GM10248 (cell line): ENCODE results near the gene HGF.

Experiments
- CTCF ChIA-PET: fragments of 300-600 bp; sonication (Branson Sonifier 250); formaldehyde crosslinking; extraction: SDS; loops from one replicate; lab custom pipeline; 2021; ENCODE audit warnings: antibody characterized with exemption; lab: Yijun Ruan, JAX
- POLR2A ChIA-PET: fragments of 350-650 bp; sonication (Branson Sonifier 250); formaldehyde crosslinking; extraction: SDS; loops from one replicate; lab custom pipeline; 2020; ENCODE audit warnings: antibody characterized with exemption; lab: Yijun Ruan, JAX
- DNase-seq: peaks from one replicate; pipeline ENCODE4 v3.0.0; 2012; ENCODE audit errors: extremely low spot score
- CTCF ChIP-seq: IDR thresholded peaks from 2 replicates; pipeline ENCODE4 v1.5.1; 2012; ENCODE audit warnings: mild to moderate bottlenecking, low read depth; ENCODE audit errors: extremely low read depth, missing control alignments, control extremely low read depth

The HGF gene

GRCh38 chr7:81751619-81752317 lies 18.1 kb downstream of the HGF start:
- no peak for TF ChIP-seq CTCF
- POLR2A ChIA-PET = no interaction called here
- CTCF ChIA-PET = interaction anchor here (0.8 to 1.3 kb wide), 3 partner anchors 11 to 108 kb away, joined by 3 read pairs; no protein-coding TSS in a partner anchor
- no peak for DNase-seq

- ChIA-PET POLR2A (no interaction called here), CTCF (interaction anchor here (0.8 to 1.8 kb wide), 3 partner anchors 9 to 14 kb away, joined by 4 read pairs; no protein-coding TSS in a partner anchor)
- DNase-seq = no peak
- TF ChIP-seq CTCF = no peak
These were observed 24.2 kb downstream of the HGF start for GRCh38 chr7:81745637-81746036.

GRCh38 chr7:81744389-81744788 lies 25.5 kb downstream of the HGF start:
- CTCF ChIA-PET = no interaction called here
- DNase-seq = no peak
- TF ChIP-seq CTCF = no peak
- POLR2A ChIA-PET = no interaction called here

GRCh38 chr7:81743665-81744064 lies 26.2 kb downstream of the HGF start:
- no peak for TF ChIP-seq CTCF
- DNase-seq = no peak
- ChIA-PET POLR2A (no interaction called here), CTCF (no interaction called here)

- no peak for DNase-seq
- no peak for TF ChIP-seq CTCF
- CTCF ChIA-PET = no interaction called here
- POLR2A ChIA-PET = no interaction called here
These were observed 26.6 kb downstream of the HGF start for GRCh38 chr7:81743201-81743600.

- ChIA-PET POLR2A (no interaction called here), CTCF (interaction anchor here (1.6 kb wide), 1 partner anchor 11 kb away, joined by 3 read pairs; no protein-coding TSS in a partner anchor)
- DNase-seq = no peak
- no peak for TF ChIP-seq CTCF
These were observed 29.4 kb downstream of the HGF start for GRCh38 chr7:81740403-81740802.
